ENCODE data around the gene NCK1.

The NCK1 gene

DNA sequence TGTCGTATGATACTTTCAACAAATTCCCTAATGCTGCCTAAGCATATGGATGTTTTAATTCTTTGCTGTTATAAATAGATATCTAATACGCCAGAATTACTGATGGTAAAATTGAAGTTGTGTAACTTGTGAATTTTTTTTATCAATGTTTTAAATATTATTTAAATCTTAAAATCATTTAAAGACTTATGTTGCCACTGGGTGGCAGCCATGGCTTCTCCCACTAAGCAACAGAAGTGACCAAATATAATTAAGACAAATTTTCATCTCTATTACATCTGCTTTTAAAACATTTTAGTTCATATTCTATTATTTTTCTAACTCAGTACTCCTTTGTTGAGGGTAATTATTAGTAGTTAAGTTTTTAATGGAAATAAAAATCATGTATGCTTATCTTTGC is 87.7 kb downstream of the NCK1 start:
- DNase-seq (ENCODE audit: low read depth, low spot score): no peak
- Histone ChIP-seq H3K27ac (no peak overlapping the region), H3K9me3 (ENCODE audit: low read depth, low read length) (no peaks in the 10 kb centered on the region), H3K9ac (ENCODE audit: insufficient read length) (no peak overlapping the region), H3K36me3 (ENCODE audit: insufficient read depth, low read length) (peaks cover 12% of the 10 kb centered on the region), H3K4me3 (no peak overlapping the region)
- TF ChIP-seq EZH2 (IDR thresholded peaks at IDR 0.05): no peak
- no peak for TF ChIP-seq POLR2AphosphoS5 (IDR thresholded peaks at IDR 0.05; ENCODE audit: borderline replicate concordance, low read depth, low read length)
- no peak for TF ChIP-seq FOXP2 (optimal IDR thresholded peaks at IDR 0.05; ENCODE audit: control extremely low read depth, extremely low read length, insufficient read depth)

DNA sequence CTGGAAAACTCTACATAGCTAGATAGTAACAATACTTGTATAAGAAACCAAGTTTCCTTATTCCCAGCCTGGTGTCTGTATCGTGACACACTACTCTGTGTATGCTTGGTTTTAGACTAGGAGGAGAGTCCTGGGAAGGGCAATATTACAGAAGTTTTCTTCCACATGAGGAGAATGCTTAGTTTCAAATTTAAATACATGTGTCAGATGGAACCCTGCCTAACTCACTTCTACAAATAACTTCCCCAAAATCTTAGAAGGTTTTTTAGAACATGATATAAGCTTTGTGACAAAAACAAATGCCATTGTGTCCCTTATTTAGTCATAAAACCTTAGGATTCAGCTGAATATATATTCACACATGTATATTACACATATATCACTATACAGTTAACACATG is 88.6 kb downstream of the NCK1 start:
- DNase-seq (ENCODE audit: low read depth, low spot score): no peak
- Histone ChIP-seq H3K9ac (ENCODE audit: insufficient read length) (no peak overlapping the region), H3K9me3 (ENCODE audit: low read depth, low read length) (no peaks in the 10 kb centered on the region), H3K4me3 (no peak overlapping the region), H3K27ac (no peak overlapping the region), H3K36me3 (ENCODE audit: insufficient read depth, low read length) (peaks cover 10% of the 10 kb centered on the region)
- TF ChIP-seq EZH2 (IDR thresholded peaks at IDR 0.05) (no peak), FOXP2 (optimal IDR thresholded peaks at IDR 0.05; ENCODE audit: control extremely low read depth, extremely low read length, insufficient read depth) (no peak), POLR2AphosphoS5 (IDR thresholded peaks at IDR 0.05; ENCODE audit: borderline replicate concordance, low read depth, low read length) (no peak)

DNA sequence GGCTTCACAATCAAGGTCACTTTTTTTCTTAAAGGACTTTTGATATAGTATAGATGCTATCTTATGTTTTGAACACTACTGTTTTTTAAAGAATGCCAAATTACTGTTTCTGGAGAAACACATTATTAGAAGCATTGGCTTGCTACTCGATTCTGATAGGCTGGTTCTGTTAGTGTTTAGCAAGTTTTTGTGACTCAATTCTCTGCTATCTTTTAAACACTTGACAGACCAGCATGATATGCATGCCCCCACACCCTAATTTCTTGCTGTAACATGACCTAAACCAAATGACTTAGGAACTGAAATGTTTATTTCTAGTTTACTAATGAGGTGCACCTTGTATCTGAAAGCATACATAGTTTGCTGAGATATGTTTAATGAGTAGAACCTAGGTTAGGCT is 90.3 kb downstream of the NCK1 start:
- no peak for DNase-seq (ENCODE audit: low read depth, low spot score)
- H3K9me3 ChIP-seq (ENCODE audit: low read depth, low read length): no peaks in the 10 kb centered on the region
- no peak overlapping the region for H3K4me3 ChIP-seq
- H3K36me3 ChIP-seq (ENCODE audit: insufficient read depth, low read length): 0 out of 2 replicates have a peak, but pooled peaks cover 3% of the 10 kb centered on the region
- H3K27ac ChIP-seq: no peak overlapping the region
- H3K9ac ChIP-seq (ENCODE audit: insufficient read length): no peak overlapping the region
- TF ChIP-seq POLR2AphosphoS5 (IDR thresholded peaks at IDR 0.05; ENCODE audit: borderline replicate concordance, low read depth, low read length) (no peak), FOXP2 (optimal IDR thresholded peaks at IDR 0.05; ENCODE audit: control extremely low read depth, extremely low read length, insufficient read depth) (no peak), EZH2 (IDR thresholded peaks at IDR 0.05) (no peak)

GRCh38 chr3:136954251-136954650 is 92.2 kb downstream of the NCK1 start:
- TF ChIP-seq FOXP2 (optimal IDR thresholded peaks at IDR 0.05; ENCODE audit: control extremely low read depth, extremely low read length, insufficient read depth) (no peak), EZH2 (IDR thresholded peaks at IDR 0.05) (no peak), POLR2AphosphoS5 (IDR thresholded peaks at IDR 0.05; ENCODE audit: borderline replicate concordance, low read depth, low read length) (no peak)
- Histone ChIP-seq H3K9ac (ENCODE audit: insufficient read length) (no peak overlapping the region), H3K4me3 (no peak overlapping the region), H3K36me3 (ENCODE audit: insufficient read depth, low read length) (no peaks in the 10 kb centered on the region), H3K27ac (no peak overlapping the region), H3K9me3 (ENCODE audit: low read depth, low read length) (no peaks in the 10 kb centered on the region)
- DNase-seq (ENCODE audit: low read depth, low spot score): no peak

- no peaks in the 10 kb centered on the region for H3K9me3 ChIP-seq (ENCODE audit: low read depth, low read length)
- no peaks in the 10 kb centered on the region for H3K36me3 ChIP-seq (ENCODE audit: insufficient read depth, low read length)
- H3K4me3 ChIP-seq: no peak overlapping the region
- H3K9ac ChIP-seq (ENCODE audit: insufficient read length): no peak overlapping the region
- TF ChIP-seq POLR2AphosphoS5 (IDR thresholded peaks at IDR 0.05; ENCODE audit: borderline replicate concordance, low read depth, low read length) (no peak), EZH2 (IDR thresholded peaks at IDR 0.05) (no peak), FOXP2 (optimal IDR thresholded peaks at IDR 0.05; ENCODE audit: control extremely low read depth, extremely low read length, insufficient read depth) (no peak)
- no peak overlapping the region for H3K27ac ChIP-seq
- DNase-seq (ENCODE audit: low read depth, low spot score): no peak
Measured at GRCh38 chr3:136954980-136955780, 93.2 kb downstream of the NCK1 start.

- Histone ChIP-seq H3K9ac (ENCODE audit: insufficient read length) (no peak overlapping the region), H3K36me3 (ENCODE audit: insufficient read depth, low read length) (no peaks in the 10 kb centered on the region), H3K9me3 (ENCODE audit: low read depth, low read length) (no peaks in the 10 kb centered on the region), H3K27ac (no peak overlapping the region), H3K4me3 (no peak overlapping the region)
- TF ChIP-seq FOXP2 (optimal IDR thresholded peaks at IDR 0.05; ENCODE audit: control extremely low read depth, extremely low read length, insufficient read depth): no peak
- TF ChIP-seq POLR2AphosphoS5 (IDR thresholded peaks at IDR 0.05; ENCODE audit: borderline replicate concordance, low read depth, low read length): no peak
- no peak for TF ChIP-seq EZH2 (IDR thresholded peaks at IDR 0.05)
- DNase-seq (ENCODE audit: low read depth, low spot score): no peak
Measured at GRCh38 chr3:136955813-136956212, 93.8 kb downstream of the NCK1 start.

- peak overlapping the region; percentile 39 for H3K27ac ChIP-seq
- no peak for TF ChIP-seq FOXP2 (optimal IDR thresholded peaks at IDR 0.05; ENCODE audit: control extremely low read depth, extremely low read length, insufficient read depth)
- TF ChIP-seq EZH2 (IDR thresholded peaks at IDR 0.05): no peak
- no peak for TF ChIP-seq POLR2AphosphoS5 (IDR thresholded peaks at IDR 0.05; ENCODE audit: borderline replicate concordance, low read depth, low read length)
- no peak for DNase-seq (ENCODE audit: low read depth, low spot score)
- no peaks in the 10 kb centered on the region for H3K9me3 ChIP-seq (ENCODE audit: low read depth, low read length)
- no peak overlapping the region for H3K4me3 ChIP-seq
- H3K36me3 ChIP-seq (ENCODE audit: insufficient read depth, low read length): no peaks in the 10 kb centered on the region
- H3K9ac ChIP-seq (ENCODE audit: insufficient read length): no peak overlapping the region
Measured at GRCh38 chr3:136956971-136957370, 95.0 kb downstream of the NCK1 start.

DNA sequence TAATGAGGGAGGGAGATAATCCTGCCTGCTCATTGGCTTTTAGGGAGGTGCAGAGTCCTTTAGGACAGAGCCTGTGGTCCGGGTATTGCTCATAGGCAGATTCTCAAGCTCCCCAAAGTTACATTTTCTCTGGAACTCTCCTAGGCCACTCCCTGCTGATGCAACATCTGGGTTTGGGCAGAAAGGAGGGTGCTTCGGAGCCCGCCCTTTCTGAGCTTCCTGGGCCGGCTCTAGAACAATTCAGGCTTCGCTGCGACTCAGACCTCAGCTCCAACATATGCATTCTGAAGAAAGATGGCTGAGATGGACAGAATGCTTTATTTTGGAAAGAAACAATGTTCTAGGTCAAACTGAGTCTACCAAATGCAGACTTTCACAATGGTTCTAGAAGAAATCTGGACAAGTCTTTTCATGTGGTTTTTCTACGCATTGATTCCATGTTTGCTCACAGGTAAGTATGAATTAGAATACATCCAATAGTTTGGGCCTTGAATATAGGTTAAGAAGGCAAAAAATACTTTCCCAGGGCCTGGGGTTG is 95.8 kb downstream of the NCK1 start, which contains the start of gene IL20RB:
Gene IL20RB (plus strand): TSS at position 233 of the 538 bp plus-strand sequence. CDS start 131 bp downstream, at position 364.
- Histone ChIP-seq H3K36me3 (ENCODE audit: insufficient read depth, low read length) (no peaks in the 10 kb centered on the region), H3K9me3 (ENCODE audit: low read depth, low read length) (no peaks in the 10 kb centered on the region), H3K9ac (ENCODE audit: insufficient read length) (peak within 1 kb of the TSS; percentile 21), H3K4me3 (peak within 1 kb of the TSS; percentile 6; the same call in 1 of the 2 replicates), H3K27ac (peak within 1 kb of the TSS; percentile 39)
- no peak for TF ChIP-seq FOXP2 (optimal IDR thresholded peaks at IDR 0.05; ENCODE audit: control extremely low read depth, extremely low read length, insufficient read depth)
- TF ChIP-seq POLR2AphosphoS5 (IDR thresholded peaks at IDR 0.05; ENCODE audit: borderline replicate concordance, low read depth, low read length): no peak
- no peak for TF ChIP-seq EZH2 (IDR thresholded peaks at IDR 0.05)
- no peak for DNase-seq (ENCODE audit: low read depth, low spot score)

All from SK-N-MC (cell line).